Activated CD8-positive, alpha-beta T cell treated with anti-CD3 and anti-CD28 coated beads for 36 hours (primary cell): ENCODE data around the gene ZNF487. TPM values are rescaled to one million over a fixed set of nuclear protein-coding genes. Genes with fewer than 3 reads are reported as not detected.
A peak's percentile ranks its signal among the peaks of the same experiment; 100 is the strongest.
"Not testable (repeated sequence)": the region's sequence is repeated elsewhere in the genome, so short reads cannot be mapped to it uniquely, and the experiment has no call there.

Source experiments
- ATAC-seq: fragments of 200-7000 bp; cut with Tn5 transposase; one replicate; pipeline ENCODE4 v1.10.0; 2021; ENCODE audit warnings: mild to moderate bottlenecking, moderate library complexity
- CTCF ChIA-PET: fragments of 350-600 bp; sonication (Branson Sonifier 250); formaldehyde crosslinking; loops from one replicate; lab custom pipeline; 2021; ENCODE audit warnings: antibody characterized with exemption; lab: Charles Lee
- POLR2A ChIA-PET: fragments of 350-600 bp; sonication (Branson Sonifier 250); formaldehyde crosslinking; loops from one replicate; lab custom pipeline; 2021; ENCODE audit warnings: antibody characterized with exemption; lab: Charles Lee
- DNase-seq: peaks from one replicate; pipeline ENCODE4 v3.0.0-alpha.2; 2020
- H3K27ac Mint-ChIP-seq: one replicate; pipeline ENCODE4 v1.8.0; 2021; ENCODE audit warnings: mild to moderate bottlenecking, mixed read lengths
- H3K27me3 Mint-ChIP-seq: one replicate; pipeline ENCODE4 v1.8.0; 2021; ENCODE audit warnings: mixed read lengths
- H3K36me3 Mint-ChIP-seq: one replicate; pipeline ENCODE4 v1.8.0; 2021; ENCODE audit warnings: low read depth, mixed read lengths
- H3K4me1 Mint-ChIP-seq: one replicate; pipeline ENCODE4 v1.8.0; 2021; ENCODE audit warnings: low read depth, mixed read lengths
- H3K4me3 Mint-ChIP-seq: one replicate; pipeline ENCODE4 v1.8.0; 2021; ENCODE audit warnings: mild to moderate bottlenecking, moderate library complexity, mixed read lengths
- H3K9me3 Mint-ChIP-seq: one replicate; pipeline ENCODE4 v1.8.0; 2021; ENCODE audit warnings: mixed read lengths
- CTCF ChIP-seq: fragments of 200-600 bp; IDR thresholded peaks from one replicate; pipeline ENCODE4 v1.8.0; 2022; ENCODE audit warnings: antibody characterized with exemption, mild to moderate bottlenecking
- intact Hi-C: fragments of 100-400 bp; cut with micrococcal nuclease; formaldehyde crosslinking; loops from one replicate; pipeline ENCODE4 v1.10.0; 2022
- total RNA-seq, 2 experiments: library from RNA; stranded (reverse); gene quantifications; one replicate each; pipeline ENCODE4 v1.2.3, GENCODE V29; 2021

The ZNF487 gene
- total RNA-seq, 2 experiments from 2014 or later = 1.4 to 1.9 TPM

GRCh38 chr10:43390759-43391158 lies 46.2 kb upstream of the ZNF487 start:
- Mint-ChIP-seq H3K27me3 (no peaks in the 10 kb centered on the region), H3K27ac (peak overlapping the region; percentile 79), H3K36me3 (peaks cover 90% of the 10 kb centered on the region), H3K4me1 (peaks cover 77% of the 10 kb centered on the region), H3K9me3 (no peaks in the 10 kb centered on the region), H3K4me3 (no peak overlapping the region)
- ChIA-PET POLR2A (interaction anchor here (0.9 to 20.5 kb wide), 5 partner anchors 8 to 35 kb away, joined by 3 to 332 read pairs (median 3); partner anchors contain the start of gene HNRNPF), CTCF (interaction anchor here (0.6 to 2.3 kb wide), 11 partner anchors 9 to 72 kb away, joined by 3 to 10 read pairs (median 4); no protein-coding TSS in a partner anchor)
- no peak for TF ChIP-seq CTCF
- peak; percentile 30 for DNase-seq
- peak; percentile 50 for ATAC-seq
- intact Hi-C loops = no loop called here

GRCh38 chr10:43391496-43391895 lies 45.4 kb upstream of the ZNF487 start:
- Mint-ChIP-seq H3K36me3 (peaks cover 94% of the 10 kb centered on the region), H3K4me3 (no peak overlapping the region), H3K4me1 (peaks cover 76% of the 10 kb centered on the region), H3K27ac (peak overlapping the region; percentile 74), H3K9me3 (no peaks in the 10 kb centered on the region), H3K27me3 (no peaks in the 10 kb centered on the region)
- intact Hi-C loops = no loop called here
- no peak for TF ChIP-seq CTCF
- no peak for ATAC-seq
- CTCF ChIA-PET = interaction anchor here (1.4 to 2.3 kb wide), 5 partner anchors 10 to 68 kb away, joined by 3 to 10 read pairs (median 4); no protein-coding TSS in a partner anchor
- no peak for DNase-seq
- POLR2A ChIA-PET = interaction anchor here (0.8 to 20.5 kb wide), 4 partner anchors 9 to 30 kb away, joined by 3 to 332 read pairs (median 8); partner anchors contain the start of gene HNRNPF

DNA sequence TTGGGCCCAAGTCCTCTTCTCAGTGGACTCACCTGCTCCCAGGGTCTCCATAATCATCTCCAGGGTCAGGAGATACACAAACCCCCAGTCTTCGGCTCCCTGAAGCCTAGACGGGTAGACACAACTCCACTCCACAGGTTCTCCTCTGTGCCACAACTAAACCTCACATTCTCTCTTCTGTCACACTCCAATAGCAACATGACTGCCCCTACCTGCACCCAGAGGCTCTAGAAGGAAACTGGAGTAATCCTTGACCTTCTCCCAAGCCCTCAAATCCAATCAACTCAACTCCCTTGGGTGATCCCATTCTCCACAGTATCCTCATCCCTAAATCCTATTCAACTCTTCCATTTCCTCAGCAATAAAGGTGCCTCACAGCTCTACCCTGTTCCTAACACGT lies 44.2 kb upstream of the ZNF487 start:
- TF ChIP-seq CTCF = no peak
- POLR2A ChIA-PET = interaction anchor here (1.4 to 20.5 kb wide), 2 partner anchors 14 to 28 kb away, joined by 3 to 332 read pairs; partner anchors contain the start of gene HNRNPF
- Mint-ChIP-seq H3K4me1 (peaks cover 64% of the 10 kb centered on the region), H3K27ac (peak overlapping the region; percentile 55), H3K27me3 (no peaks in the 10 kb centered on the region), H3K4me3 (no peak overlapping the region), H3K9me3 (no peaks in the 10 kb centered on the region), H3K36me3 (peaks cover 89% of the 10 kb centered on the region)
- no peak for ATAC-seq
- intact Hi-C loops = no loop called here
- no peak for DNase-seq
- CTCF ChIA-PET = no interaction called here

DNA sequence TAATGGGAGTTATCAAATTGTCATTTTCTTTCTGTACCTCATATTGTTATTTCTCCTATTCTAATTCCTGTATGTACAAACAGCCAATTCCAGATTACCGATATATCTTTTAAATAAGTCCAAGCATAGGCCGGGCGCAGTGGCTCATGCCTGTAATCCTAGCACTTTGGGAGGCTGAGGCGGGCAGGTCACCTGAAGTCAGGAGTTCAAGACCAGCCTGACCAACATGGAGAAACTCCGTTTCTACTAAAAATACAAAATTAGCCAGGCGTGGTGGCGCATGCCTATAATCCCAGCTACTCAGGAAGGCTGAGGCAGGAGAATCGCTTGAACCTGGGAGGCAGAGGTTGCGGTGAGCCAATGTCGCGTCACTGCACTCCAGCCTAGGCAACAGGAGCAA lies 43.7 kb upstream of the ZNF487 start:
- ATAC-seq, H3K9me3 Mint-ChIP-seq, DNase-seq, H3K4me3 Mint-ChIP-seq, H3K27me3 Mint-ChIP-seq, intact Hi-C loops: not testable (repeated sequence)
- peaks cover 91% of the 10 kb centered on the region for H3K36me3 Mint-ChIP-seq
- peaks cover 63% of the 10 kb centered on the region for H3K4me1 Mint-ChIP-seq
- POLR2A ChIA-PET = interaction anchor here (1.1 to 20.5 kb wide), 4 partner anchors 8 to 27 kb away, joined by 3 to 332 read pairs (median 6); partner anchors contain the start of gene HNRNPF
- CTCF ChIA-PET = interaction anchor here (1.2 kb wide), 1 partner anchor 8 kb away, joined by 3 read pairs; no protein-coding TSS in a partner anchor
- peak overlapping the region; percentile 55 for H3K27ac Mint-ChIP-seq

DNA sequence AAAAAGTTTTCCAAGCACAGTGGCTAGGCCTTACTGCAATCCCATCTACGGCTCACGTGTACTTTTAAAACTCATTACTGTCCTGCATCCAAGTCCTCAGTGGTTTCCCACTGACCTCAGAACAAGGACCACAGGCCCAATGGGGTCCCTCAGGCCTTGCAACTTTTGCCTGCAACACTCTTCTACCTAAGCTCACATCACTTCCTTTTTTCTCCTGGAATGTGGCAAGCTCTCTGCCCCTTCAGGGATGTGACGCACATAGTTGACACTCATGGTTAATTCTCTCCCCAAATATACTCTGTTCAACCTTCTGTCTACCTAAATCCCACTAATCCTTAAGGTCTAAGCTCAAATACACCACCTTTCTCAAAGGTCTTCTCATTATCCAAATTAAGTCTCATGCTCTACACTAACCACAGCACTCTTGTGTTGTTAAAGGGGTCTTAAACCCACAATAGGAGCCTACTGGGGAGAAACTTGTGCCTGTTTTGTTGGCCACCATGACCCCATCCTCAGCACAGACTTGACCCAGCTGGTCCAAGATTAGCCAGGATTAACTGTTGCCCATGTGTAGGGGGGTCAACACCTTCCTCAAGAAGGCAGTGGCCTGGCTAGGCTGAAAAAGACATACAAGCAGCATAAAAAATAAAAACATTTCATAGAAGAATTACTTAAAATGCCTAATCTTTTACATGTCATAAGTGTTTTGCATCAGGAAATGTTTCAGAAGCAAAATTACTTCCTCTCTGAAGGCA lies 43.1 kb upstream of the ZNF487 start:
- no peaks in the 10 kb centered on the region for H3K27me3 Mint-ChIP-seq
- no peak for DNase-seq
- H3K27ac Mint-ChIP-seq = peak overlapping the region; percentile 94
- TF ChIP-seq CTCF = no peak
- H3K36me3 Mint-ChIP-seq = peaks cover 90% of the 10 kb centered on the region
- intact Hi-C loops = no loop called here
- H3K9me3 Mint-ChIP-seq = no peaks in the 10 kb centered on the region
- ChIA-PET POLR2A (interaction anchor here (0.7 to 20.5 kb wide), 6 partner anchors 8 to 43 kb away, joined by 3 to 332 read pairs (median 3); partner anchors contain the start of genes HNRNPF and ZNF487), CTCF (interaction anchor here (1.0 to 1.2 kb wide), 3 partner anchors 9 to 67 kb away, joined by 3 to 4 read pairs (median 3); no protein-coding TSS in a partner anchor)
- no peak overlapping the region for H3K4me3 Mint-ChIP-seq
- ATAC-seq = no peak
- peaks cover 60% of the 10 kb centered on the region for H3K4me1 Mint-ChIP-seq
